HG03066 (cell line): Measurements from ENCODE around the gene DERA.
"Not testable (repeated sequence)": the region's sequence is repeated elsewhere in the genome, so short reads cannot be mapped to it uniquely, and the experiment has no call there.

Experiments used
- ATAC-seq: cut with Tn5 transposase; IDR thresholded peaks from one replicate; pipeline ENCODE4 v1.9.1; 2021; ENCODE audit warnings: low read depth; ENCODE audit not compliant: unreplicated experiment

DERA gene

DNA sequence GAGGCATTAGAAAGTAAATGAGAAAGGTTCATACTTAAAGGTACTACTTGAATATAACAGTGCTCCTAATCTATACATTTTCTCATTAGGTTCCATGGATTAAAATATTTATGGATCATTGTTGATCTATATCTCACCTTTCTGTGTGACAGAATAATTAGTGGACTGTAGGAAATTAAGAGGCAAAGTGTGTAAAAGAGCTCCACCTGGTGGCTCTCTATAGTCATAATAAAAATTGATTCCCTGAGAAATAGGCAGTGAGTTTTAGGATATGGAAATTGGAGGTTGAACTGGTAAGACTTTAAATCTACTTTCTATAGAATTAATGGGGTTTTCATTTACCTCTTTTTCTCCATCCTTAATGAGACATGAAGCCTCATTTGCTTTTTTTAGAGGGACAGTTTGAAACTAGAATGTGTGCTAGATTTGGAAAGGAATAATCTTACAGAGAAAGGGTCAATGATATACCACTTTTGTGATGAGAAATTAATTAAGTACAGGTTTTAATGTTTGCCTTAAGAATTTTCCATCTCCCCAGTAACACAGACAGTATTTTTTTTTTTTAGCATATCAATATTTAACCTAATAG is 11.8 kb upstream of the DERA start:
- no peak for ATAC-seq

DNA sequence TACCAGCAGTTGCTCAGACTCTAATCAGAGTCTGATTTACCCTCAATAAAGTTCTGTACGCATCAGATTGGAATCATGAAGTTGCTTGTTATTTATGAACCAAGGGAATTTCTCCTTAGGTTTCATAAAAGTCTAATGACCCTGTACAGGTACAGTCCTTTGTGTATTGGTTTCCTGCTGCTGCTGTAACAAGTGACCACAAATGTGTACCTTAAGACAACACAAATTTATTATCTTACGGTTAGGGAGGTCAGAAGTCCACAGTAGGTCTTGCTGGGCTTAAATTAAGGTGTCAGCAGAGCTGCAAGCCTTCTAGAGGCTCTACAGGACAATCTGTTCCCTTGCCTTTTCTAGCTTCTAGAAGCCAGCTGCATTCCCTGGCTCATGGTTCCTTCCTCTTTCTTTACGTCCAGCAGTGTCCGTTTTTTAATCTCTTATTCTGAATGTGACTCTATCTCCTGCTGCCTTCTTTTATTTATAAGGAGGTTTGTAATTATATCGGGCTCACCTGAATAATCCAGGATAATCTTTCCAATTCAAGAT is 6.7 kb upstream of the DERA start:
- ATAC-seq, result no peak

DNA sequence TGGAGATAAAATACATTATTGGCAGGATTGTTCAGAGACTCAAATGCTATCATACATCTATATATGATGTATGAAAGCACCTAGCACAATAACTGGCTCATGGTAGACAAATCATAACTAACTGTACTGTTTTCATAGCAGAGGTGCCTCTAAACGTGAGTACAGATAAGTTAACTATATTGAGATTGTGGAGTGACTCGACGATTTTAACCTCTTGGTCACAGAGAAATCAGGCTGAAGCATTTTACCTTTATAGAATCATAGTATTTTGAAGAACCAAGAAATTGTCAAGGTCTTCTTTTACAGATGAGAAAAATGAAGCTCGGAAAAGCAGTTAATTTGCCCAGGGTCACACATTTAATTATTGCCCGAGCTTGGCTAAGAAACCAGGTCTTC is 666 bp upstream of the DERA start:
- ATAC-seq, result no peak

DNA sequence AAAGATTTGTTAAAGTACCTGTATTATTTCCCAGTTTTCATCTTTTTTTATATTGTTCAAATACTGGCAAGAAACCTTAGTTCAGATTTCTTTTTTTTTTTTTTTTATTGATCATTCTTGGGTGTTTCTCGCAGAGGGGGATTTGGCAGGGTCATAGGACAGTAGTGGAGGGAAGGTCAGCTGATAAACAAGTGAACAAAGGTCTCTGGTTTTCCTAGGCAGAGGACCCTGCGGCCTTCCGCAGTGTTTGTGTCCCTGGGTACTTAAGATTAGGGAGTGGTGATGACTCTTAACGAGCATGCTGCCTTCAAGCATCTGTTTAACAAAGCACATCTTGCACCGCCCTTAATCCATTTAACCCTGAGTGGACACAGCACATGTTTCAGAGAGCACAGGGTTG is 799 bp downstream of the DERA start:
- not testable (repeated sequence) for ATAC-seq

DNA sequence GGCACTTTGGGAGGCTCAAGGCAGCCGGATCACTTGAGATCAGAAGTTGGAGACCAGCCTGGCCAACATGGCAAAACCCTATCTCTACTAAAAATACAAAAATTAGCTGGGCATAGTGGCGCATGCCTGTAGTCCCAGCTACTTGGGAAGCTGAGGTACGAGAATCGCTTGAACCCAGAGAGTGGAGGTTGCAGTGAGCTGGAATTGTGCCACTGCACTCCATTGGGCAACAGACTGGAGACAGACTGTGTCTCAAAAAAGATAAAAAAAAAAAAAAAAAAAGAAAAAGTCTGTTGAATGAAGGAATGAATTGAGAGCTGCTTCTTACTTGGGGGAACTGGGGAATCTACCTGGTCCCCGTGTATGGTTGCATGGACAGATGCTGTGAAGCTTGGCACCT is 3.0 kb downstream of the DERA start:
- not testable (repeated sequence) for ATAC-seq

DNA sequence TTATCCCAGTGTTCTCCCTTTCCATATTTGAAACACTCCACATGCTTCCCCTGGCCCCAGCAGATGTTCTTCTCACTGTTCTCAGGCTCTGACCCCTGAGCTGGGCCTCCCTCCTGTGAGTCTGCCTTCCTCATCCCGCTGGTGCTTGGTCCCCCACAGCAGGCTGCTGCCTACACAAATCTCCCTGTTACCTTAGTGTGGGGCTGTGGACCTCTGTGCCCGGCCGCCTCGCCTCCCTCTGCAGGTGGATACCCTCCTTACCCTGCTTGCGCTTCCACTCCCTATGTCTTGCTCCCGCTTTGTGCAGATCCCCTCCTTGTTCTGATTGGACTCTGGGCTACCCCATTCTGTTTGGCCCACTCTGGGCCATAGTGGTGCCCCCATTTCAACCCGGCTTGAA is 6.9 kb downstream of the DERA start:
- no peak for ATAC-seq

DNA sequence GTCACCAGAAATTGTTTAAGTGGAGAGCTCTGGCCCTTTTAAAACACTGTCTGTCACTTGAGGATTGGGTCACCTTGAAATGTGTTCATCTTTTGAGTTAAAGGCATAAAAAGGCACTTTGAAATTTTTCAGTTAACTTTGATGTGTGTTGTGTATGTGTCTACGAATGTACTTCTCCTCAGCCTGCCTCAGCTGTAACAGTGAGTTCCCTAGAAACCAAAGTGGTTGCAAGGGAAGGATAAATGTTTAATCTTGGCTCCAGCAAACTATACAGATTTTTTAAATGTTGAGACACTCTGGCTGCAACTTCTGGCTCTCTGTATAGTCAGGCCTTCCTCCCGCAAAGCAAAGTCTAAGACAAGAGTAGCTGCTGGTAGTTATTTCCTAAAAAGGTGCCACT is 8.3 kb downstream of the DERA start:
- no peak for ATAC-seq

DNA sequence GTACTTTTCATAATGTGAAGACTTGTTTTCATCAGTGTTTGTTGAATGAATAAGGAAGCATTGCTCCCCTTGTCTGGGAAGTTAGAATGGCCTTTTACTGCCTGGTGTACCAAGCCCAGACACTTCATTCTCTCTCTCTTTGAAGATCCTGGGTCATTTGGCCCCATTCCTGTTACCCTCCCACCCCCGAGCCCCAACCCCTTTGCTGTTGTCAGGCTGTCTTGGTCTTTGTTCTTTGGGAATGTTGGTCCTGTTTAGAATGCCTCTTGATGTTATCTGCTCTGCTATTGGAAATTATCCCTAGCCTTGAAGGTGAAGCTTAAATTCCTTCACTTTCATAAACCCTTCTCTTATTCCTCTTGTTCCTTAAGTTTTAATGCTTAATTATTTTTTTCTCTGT is 13.8 kb downstream of the DERA start:
- no peak for ATAC-seq

DNA sequence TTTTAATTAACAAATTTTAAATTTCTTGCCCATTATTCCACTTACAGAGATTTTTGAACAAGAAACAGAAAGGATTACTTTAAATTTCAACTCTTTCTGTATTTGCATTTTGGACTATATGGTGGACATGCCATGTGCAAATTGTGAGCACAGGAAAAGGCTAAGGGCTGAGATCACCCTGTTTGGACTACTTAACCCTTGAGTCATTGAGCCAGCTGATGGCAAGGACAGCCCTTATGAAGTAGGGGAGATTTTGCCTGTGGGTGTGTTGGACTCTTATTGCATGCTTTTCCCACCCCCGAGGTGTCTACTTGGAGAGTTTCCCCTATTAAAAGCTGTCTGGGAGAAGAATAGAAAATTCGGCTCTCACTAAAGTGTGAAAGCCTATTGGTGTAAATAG is 17.2 kb downstream of the DERA start:
- ATAC-seq, result no peak

DNA sequence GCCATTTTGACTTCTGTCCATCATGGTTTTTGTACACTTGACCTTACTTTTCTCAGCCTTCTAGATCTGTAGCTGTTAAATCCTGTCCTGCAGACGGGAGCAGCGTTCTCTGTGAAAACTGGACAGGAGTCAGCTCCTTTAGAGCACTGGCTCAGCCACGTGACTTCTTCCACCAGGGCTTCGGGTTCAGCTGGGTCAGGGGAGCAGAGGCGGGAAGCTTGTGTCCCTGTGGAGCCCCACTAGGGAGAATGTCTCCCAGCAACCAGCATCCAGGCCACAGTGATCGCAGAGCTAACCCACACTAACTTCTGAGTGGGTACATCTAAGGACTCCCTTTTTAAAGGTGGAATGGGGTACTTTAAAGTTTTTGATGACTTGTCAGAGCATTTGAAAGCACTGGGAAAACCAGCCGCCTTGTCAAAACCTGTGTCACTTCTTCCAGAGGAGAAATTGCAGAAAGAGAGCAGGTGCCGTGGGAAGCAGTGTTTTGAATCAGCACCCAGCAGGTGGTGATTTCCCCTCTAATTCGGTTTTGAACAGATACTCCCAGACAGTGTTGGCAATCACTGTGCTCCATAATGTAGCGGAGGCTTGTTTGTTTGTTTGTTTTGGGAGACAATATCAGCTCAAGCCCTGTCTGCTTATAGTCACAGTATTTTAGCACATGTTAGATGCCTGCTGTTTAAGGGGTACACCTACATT is 17.9 kb downstream of the DERA start:
- ATAC-seq, result no peak

DNA sequence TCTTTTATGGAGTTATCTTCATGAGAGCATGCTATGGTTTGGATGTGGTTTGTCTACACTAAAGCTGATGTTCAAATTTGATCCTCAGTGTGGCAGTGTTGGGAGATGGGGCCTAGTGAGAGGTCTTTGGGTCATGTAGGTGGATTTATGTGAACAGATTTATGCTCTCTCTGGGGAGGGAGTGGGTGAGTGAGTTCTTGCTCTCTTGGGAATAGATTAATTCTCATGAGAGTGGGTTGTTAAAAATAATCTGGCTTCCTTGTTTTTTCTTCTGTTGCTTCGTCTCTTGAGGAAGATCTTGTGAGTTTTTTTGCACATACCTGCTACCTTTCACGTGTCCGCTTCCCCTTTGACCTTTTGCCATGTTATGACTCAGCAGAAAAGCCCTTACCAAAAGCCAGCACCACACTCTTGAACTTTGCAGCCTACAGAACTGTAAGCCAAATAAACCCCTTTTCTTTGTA is 20.5 kb downstream of the DERA start:
- ATAC-seq, result peak; percentile 53

DNA sequence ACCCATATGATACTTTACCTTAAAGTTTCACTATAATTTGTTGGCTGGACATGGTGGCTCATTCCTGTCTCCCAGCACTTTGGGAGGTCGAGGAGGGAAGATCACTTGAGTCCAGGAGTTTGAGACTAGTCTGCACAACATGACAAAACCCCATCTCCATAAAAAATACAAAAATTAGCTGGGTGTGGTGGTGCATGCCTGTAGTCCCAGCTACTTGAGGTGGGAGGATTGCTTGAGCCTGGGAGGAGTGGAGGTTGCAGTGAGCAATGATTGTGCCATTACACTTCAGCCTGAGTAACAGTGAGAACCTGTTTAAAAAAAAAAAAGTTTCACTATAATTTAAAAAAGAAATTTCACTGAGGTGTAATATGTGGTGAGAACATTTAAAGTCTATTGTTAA is 21.2 kb downstream of the DERA start:
- no peak for ATAC-seq

DNA sequence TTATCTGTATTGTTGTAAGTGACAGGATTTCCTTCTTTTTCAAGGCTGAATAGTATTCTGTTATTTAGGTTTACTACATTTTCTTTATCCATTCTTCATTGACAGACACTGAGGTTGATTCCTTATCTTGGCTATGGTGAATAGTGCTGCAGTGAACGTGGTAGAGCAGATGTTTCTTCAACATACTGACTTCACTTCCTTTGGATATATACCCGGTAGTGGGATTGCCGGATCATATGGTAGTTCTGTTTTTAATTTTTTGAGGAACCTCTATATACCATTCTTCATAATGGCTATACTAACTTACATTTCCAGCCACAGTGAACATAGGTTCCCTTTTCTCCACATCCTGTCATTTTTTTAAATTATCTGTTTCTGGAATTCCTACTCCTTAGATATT is 21.8 kb downstream of the DERA start:
- no peak for ATAC-seq

DNA sequence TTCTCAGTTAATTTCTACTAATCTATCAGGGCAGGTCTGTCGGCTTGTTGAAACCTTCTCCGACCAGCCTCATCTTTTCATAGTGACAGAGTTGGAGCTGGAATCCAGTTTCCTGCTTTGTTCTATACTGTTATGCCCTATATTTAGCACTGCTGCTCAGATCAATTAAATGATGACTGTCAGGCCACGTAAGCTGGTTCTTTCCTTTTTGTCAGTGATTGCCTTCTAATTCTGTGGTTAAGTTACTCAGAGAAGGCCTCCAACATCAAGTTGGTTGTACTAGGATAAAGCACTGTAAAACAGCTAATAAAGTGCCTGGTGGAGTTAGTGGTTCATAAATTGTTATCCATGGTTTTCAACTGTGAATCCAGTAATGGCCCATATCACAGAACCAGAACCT is 22.6 kb downstream of the DERA start:
- no peak for ATAC-seq

DNA sequence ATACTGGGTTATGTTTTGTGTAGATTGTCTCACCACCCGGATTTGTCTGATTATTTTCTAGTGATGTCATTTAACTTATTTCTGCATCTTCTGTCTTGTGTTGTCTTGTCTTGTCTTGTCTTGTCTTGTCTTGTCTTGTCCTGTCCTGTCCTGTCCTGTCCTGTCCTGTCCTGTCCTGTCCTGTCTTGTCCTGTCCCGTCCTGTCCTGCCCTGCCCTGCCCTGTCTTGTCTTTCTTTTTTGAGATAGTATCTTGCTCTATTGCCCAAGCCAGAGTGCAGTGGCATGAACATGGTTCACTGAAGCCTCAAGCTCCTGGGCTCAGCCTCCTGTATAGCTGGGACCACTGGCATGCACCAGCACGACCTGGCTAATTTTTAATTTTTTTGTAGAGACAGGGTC is 25.6 kb downstream of the DERA start:
- ATAC-seq, result no peak

DNA sequence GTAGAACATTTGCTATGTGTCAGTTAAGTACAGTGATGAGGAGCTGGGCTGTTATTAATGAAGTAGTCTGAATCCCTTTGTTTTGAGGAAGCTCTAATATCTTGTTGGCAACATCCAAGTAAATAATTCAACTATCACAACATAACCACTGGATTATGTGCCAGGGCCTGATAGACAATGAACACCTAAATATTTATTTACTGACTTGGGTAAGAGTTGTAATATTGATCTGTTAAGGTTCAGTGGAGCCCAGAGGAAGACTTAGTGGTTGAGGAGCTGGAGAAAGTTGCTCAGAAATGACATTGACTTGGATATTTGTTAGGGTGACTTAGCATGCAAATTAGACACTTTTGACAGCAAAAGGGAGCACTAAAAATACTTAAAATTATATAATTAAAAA is 26.8 kb downstream of the DERA start:
- ATAC-seq, result no peak

DNA sequence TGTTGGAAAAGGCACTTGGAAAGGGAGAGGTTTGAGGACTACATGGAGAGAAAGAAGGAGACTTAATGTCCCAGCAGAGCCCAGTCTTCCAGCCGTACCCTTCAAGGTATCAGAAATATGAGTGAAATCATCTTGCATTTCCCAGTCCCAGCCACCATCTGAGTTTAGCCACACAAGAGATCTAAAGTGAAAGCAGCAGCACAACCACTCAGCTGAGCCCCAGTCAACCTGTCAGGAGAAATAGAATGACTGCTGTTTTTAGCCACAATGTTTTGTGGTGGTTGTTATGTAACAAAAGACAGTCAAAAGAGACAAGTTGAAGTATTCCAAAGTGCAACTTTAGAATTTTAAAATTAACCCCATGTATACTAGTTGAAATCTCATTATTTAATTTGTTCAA is 28.0 kb downstream of the DERA start:
- ATAC-seq, result no peak

DNA sequence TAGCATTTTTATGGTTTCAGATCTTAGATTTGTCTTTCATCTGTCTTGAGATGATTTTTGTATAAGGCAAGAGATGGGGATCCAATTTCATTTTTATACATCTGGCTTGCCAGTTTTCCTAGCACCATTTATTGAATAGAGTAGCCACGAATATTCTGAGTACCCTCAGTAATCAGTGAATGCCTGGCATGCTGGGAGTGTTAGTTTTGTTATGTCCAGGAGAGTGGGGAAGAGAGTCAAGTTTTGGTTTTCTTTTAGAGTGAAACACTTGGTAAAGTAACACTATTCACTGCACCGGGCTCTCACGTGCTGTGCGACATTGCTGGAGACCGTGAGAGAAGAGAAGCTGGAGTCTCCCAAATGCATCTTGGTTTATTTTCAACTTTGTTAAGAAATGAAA is 31.3 kb downstream of the DERA start:
- ATAC-seq, result no peak

DNA sequence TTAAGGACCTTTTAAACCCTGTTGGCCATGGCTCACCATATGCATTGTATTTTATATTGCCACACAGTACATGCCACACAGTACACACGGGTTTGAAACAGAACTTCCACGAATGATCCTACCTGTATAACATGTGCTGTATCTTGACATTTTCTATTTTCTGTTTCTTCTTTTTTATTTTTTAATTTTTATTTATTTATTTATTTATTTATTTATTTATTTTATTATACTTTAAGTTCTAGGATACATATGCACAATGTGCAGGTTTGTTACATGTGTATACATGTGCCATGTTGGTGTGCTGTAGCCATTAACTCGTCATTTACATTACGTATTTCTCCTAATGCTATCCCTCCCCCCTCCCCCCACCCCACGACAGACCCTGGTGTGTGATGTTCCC is 32.4 kb downstream of the DERA start:
- not testable (repeated sequence) for ATAC-seq

DNA sequence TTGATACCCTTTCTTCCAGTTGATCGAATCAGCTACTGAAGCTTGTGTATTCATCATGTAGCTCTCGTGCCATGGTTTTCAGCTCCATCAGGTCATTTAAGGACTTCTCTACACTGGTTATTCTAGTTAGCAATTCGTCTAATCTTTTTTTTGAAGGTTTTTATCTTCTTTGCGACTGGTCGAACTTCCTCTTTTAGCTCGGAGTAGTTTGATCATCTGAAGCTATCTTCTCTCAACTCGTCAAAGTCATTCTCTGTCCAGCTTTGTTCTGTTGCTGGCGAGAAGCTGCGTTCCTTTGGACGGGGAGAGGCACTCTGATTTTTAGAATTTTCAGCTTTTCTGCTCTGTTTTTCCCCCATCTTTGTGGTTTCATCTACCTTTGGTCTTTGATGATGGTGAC is 37.3 kb downstream of the DERA start:
- not testable (repeated sequence) for ATAC-seq

DNA sequence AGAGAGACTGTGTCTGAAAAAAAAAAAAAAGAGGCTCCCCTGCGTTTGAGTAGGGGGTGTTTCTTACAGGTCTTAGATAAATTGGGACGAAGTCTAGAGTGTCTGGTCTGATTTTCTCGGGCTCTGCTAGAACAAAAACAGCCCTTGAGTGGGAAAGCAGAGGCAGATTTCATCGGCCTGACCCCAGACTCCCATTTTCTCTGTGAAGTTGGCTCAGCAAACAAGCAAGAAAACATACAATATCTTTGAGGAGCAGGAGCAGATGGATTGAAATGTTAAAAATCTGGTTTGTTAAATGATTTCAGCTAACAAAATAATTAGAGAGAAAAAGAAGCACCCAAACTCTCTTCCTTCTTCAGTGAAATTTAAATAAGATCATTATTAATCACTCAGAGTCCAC is 44.1 kb downstream of the DERA start:
- no peak for ATAC-seq

DNA sequence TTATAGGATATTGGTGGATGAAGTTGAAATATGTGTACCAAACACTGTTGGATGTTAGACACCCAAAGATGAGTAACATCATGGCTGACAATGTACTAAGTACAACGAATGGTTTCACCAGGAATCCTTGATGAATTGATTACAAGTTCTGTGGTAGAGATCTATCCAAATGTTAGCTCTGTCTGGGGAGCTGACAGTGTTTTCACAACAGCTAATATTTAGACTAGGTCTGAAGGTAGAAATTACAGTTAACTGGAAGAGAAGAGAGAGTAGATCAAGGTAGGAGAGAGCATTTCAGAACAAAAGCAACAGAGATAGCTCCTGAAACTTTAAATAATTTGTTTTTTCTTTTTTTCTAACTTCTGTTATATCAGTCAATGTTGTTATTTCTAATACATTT is 44.9 kb downstream of the DERA start:
- no peak for ATAC-seq
